HEK293T (cell line): ENCODE data around the gene LRPAP1.

Experiments used
- ARNT ChIP-seq: fragments of 450-650 bp; IDR thresholded peaks from 2 replicates; pipeline ENCODE4 v1.6.1; 2017; ENCODE audit warnings: mild to moderate bottlenecking
- BHLHE40 ChIP-seq: fragments of 450-650 bp; IDR thresholded peaks from 2 replicates; pipeline ENCODE4 v1.6.1; 2016; ENCODE audit warnings: mild to moderate bottlenecking, moderate library complexity, borderline replicate concordance
- CTBP1 ChIP-seq: fragments of 450-650 bp; IDR thresholded peaks from 2 replicates; pipeline ENCODE4 v1.6.1; 2016; ENCODE audit warnings: borderline replicate concordance
- FOXA1 ChIP-seq: fragments of 450-650 bp; IDR thresholded peaks from 2 replicates; pipeline ENCODE4 v1.6.1; 2016; ENCODE audit warnings: mild to moderate bottlenecking
- FOXK2 ChIP-seq: fragments of 450-650 bp; IDR thresholded peaks from 2 replicates; pipeline ENCODE4 v1.6.1; 2016; ENCODE audit warnings: mild to moderate bottlenecking
- FOXM1 ChIP-seq: fragments of 450-650 bp; IDR thresholded peaks from 2 replicates; pipeline ENCODE4 v1.6.1; 2017; ENCODE audit warnings: mild to moderate bottlenecking, borderline replicate concordance
- L3MBTL2 ChIP-seq: fragments of 450-650 bp; conservative IDR thresholded peaks from 2 replicates; pipeline ENCODE4 v1.6.1; 2016; ENCODE audit warnings: mild to moderate bottlenecking
- LEF1 ChIP-seq: fragments of 450-650 bp; IDR thresholded peaks from 2 replicates; pipeline ENCODE4 v1.6.1; 2017; ENCODE audit warnings: mild to moderate bottlenecking, borderline replicate concordance
- SP1 ChIP-seq: fragments of 450-650 bp; IDR thresholded peaks from 2 replicates; pipeline ENCODE4 v1.6.1; 2017
- TARDBP ChIP-seq: fragments of 450-650 bp; IDR thresholded peaks from 2 replicates; pipeline ENCODE4 v1.6.1; 2016
- TF ChIP-seq, protein P1 (sequence below): fragments of 450-650 bp; IDR thresholded peaks from 2 replicates; pipeline ENCODE4 v1.6.1; 2016

DNA sequence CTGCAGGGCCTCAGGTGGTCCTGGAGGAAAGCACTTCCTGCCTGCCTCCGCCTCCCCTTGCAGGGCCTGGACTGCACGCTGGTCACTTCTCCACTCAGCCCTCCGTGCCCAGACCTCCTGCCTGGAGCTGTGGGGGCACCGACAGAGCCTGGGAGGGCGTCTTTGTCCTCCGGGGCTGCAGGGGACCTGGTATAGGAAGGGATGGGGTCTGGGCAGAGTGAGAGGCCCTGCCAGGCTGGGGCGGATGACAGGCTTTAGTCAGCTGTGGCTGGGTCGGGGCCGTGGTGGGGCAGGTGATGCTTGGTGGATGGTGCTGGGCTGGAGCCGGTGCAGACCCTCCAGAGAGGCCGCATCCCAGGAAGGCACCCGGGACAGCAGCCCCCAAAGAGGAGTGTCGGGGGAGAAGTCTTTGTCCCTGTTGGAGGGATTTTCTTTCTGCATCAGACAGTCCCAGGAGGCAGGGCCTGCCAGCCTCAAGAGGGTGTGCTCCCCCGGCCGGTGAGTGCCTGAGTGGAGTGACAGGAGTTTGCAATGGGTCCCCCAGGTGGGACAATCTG is 67.8 kb downstream of the LRPAP1 start:
- TF ChIP-seq ARNT (no peak), FOXM1 (no peak), L3MBTL2 (no peak), BHLHE40 (no peak), FOXA1 (no peak), TARDBP (no peak), FOXK2 (no peak), LEF1 (no peak), SP1 (no peak), CTBP1 (no peak)
- TF ChIP-seq, protein P1, sequence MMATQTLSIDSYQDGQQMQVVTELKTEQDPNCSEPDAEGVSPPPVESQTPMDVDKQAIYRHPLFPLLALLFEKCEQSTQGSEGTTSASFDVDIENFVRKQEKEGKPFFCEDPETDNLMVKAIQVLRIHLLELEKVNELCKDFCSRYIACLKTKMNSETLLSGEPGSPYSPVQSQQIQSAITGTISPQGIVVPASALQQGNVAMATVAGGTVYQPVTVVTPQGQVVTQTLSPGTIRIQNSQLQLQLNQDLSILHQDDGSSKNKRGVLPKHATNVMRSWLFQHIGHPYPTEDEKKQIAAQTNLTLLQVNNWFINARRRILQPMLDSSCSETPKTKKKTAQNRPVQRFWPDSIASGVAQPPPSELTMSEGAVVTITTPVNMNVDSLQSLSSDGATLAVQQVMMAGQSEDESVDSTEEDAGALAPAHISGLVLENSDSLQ, result no peak
